Left kidney (tissue), 2 donors: ENCODE data around the gene PPM1D. TPM values are rescaled to one million over a fixed set of nuclear protein-coding genes. Genes with fewer than 3 reads are reported as not detected.
"Not testable (repeated sequence)": the region's sequence is repeated elsewhere in the genome, so short reads cannot be mapped to it uniquely, and the experiment has no call there.

Experiments
- DNase-seq: peaks from one replicate; pipeline ENCODE4 v3.0.0-alpha.2; 2013
- polyA plus RNA-seq: library from polyadenylated mRNA; unstranded; fragments of 120-200 nt; gene quantifications from one replicate; pipeline ENCODE4 v1.2.1, GENCODE V29; 2013; ENCODE audit not compliant: insufficient read length

The PPM1D gene
- polyA plus RNA-seq, 1 donor: 23.3 TPM

DNA sequence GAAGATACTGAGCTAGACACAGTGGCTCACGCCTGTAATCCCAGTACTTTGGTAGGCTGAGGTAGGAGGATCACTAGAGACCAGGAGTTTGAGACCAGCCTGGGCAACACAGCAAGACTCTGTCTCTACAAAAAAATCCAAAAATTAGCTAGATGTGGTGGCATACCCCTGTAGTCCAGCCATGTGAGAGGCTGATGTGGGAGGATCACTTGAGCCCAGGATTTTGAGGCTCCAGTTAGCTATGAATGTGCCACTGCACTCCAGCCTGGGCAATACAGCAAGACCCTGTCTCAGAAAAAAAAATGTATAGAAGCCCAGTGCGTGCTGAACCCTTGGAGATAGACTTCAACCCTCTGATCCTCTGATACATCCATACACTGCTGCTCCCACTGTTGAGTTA is 7.2 kb upstream of the PPM1D start:
- DNase-seq: no peak

DNA sequence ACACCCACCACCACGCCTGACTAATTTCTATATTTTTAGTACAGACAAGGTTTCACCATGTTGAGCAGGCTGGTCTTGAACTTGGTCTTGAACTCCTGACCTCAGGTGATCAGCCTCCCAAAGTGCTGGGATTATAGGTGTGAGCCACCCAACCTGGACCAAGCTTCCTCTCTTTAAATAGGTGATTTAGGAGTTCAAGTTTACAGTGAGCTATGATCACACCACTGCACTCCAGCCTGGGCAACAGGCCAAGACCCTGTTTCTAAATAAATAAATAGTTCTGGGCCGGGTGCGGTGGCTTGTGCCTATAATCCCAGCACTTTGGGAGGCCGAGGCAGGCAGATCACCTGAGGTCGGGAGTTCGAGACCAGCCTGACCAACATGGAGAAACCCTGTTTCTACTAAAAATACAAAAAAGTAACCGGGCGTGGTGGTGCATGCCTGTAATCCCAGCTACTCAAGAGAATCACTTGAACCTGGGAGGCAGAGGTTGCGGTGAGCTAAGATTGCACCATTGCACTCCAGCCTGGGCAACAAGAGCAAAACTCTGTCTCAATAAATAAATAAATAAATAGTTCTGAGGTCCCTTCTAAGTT is 6.5 kb upstream of the PPM1D start:
- not testable (repeated sequence) for DNase-seq

DNA sequence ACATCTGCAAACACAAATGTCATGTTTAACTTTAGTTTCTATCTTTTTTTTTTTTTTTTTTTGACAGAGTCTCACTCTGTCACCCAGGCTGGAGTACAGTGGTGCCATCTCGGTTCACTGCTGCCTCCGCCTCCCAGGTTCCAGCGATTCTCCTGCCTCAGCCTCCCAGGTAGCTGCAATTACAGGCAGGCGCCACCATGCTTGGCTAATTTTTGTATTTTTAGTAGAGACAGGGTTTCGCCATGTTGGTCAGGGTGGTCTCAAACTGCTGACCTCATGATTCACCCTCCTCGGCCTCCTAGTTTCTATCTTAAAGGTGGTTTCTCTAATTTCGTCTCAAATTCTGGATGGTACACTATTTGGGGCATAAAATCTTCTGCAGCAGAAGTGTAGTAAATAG is 5.8 kb upstream of the PPM1D start:
- not testable (repeated sequence) for DNase-seq

DNA sequence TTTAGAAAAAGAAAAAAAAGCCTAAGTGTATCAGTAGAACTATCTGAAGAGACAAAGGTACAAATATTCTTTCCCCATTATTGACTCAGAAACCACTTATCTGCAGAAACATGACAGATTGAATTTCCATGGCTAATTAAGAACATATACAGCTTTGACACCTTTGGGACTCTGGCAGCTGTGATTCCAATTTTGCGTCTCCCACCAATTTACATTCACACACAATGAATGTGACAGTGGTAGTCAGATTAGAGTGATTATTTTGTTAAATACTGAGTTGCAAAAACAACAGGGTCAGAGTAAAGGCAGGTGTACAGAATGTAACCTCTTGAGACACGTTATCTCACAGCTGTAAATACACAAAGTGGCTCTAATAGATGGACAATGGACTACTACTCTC is 5.3 kb upstream of the PPM1D start:
- DNase-seq: no peak

DNA sequence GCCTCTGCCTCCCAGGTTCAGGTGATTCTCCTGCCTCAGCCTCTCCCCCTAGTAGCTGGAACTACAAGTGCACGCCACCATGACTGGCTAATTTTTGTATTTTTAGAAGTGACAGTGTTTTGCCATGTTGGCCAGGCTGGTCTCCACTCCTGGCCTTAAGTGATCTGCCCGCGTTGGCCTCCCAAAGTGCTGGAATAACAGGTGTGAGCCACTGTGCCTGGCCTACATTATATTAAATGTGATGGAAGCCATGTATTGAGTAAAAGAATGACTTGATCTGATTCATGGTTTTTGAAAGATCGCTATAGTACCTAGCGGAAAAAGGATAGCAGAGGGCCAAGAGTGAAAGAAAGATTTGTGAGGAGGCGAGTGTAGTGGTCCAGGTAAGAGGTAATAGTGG is 2.7 kb upstream of the PPM1D start:
- no peak for DNase-seq

GRCh38 chr17:60598001-60598736 is 1.8 kb upstream of the PPM1D start:
- no peak for DNase-seq

DNA sequence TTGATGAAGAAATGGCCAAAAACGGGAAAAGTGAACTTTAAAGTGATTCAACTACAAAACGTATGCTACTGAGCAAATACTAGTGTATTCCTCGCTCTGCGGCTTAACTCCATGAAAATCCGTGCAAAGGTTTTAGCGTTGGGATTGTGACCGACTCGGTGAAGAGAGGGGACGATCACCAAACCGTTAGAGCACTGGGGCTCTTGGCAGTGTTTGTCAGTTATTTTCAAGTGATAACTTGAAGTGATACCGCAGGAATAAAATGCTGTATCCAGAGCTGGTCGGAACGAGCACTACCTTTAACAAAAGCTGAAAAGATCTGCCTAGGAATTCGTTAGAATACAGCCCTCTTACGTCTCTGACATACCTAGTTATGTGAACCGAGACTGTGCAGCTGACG is 773 bp upstream of the PPM1D start:
- no peak for DNase-seq

GRCh38 chr17:60600490-60601446 is 775 bp downstream of the PPM1D start:
- DNase-seq: peak; percentile 87

GRCh38 chr17:60601447-60602384 is 1.7 kb downstream of the PPM1D start:
- peak; percentile 86 for DNase-seq

GRCh38 chr17:60602385-60602742 is 2.4 kb downstream of the PPM1D start:
- no peak for DNase-seq

GRCh38 chr17:60602871-60603270 is 2.9 kb downstream of the PPM1D start:
- no peak for DNase-seq

DNA sequence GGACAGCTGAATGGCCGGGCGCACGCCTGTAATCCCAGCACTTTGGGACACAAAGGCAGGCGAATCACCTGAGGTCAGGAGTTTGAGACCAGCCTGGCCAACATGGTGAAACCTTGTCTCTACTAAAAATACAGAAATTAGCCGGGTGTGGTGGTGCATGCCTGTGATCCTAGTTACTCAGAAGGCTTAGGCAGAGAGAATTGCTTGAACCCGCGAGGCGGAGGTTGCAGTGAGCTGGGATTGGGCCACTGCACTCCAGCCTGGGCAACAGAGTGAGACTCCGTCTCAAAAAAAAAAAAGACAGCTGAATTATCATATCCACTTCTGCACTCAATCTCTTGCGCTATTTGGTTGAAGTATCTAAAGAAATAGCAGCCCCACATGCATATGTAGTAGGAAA is 3.5 kb downstream of the PPM1D start:
- DNase-seq: not testable (repeated sequence)

GRCh38 chr17:60604686-60605334 is 4.8 kb downstream of the PPM1D start:
- DNase-seq: no peak

GRCh38 chr17:60606036-60606435 is 6.0 kb downstream of the PPM1D start:
- DNase-seq: no peak

GRCh38 chr17:60610473-60610872 is 10.5 kb downstream of the PPM1D start:
- no peak for DNase-seq

DNA sequence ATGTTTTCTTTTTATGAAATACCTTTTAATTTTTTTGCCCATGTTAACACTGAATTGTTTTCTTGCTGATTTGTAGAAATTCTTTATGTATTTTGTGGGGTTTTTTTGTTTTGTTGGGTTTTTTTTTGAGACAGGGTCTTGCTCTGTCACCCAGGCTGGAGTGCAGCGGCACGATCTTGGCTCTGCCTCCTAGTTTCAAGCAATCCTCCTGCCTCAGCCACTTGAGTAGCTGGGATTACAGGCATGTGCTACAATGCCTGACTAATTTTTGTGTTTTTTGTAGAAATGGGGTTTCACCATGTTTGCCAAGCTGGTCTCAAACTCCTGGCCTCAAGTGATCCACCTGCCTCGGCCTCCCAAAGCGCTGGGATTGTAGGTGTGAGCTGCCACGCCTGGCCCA is 11.3 kb downstream of the PPM1D start:
- not testable (repeated sequence) for DNase-seq

GRCh38 chr17:60613325-60613724 is 13.3 kb downstream of the PPM1D start:
- no peak for DNase-seq

GRCh38 chr17:60613796-60614195 is 13.8 kb downstream of the PPM1D start:
- DNase-seq: not testable (repeated sequence)

GRCh38 chr17:60614247-60614646 is 14.3 kb downstream of the PPM1D start:
- not testable (repeated sequence) for DNase-seq

- no peak for DNase-seq
Observed at GRCh38 chr17:60615108-60615507, 15.1 kb downstream of the PPM1D start.

GRCh38 chr17:60615840-60616239 is 15.8 kb downstream of the PPM1D start:
- DNase-seq: no peak
